Sigmoid colon (tissue), 7 donors: Measurements from ENCODE around the gene PACRG. TPM values are rescaled to one million over a fixed set of nuclear protein-coding genes. Genes with fewer than 3 reads are reported as not detected.

Experiments
- DNase-seq: peaks from one replicate; pipeline ENCODE4 v3.0.0-alpha.2; 2019
- H3K27ac ChIP-seq, 4 donors: fragments of 200-600 bp; sonication (generic); one replicate each; pipeline ENCODE4 v1.5.1; 2016 to 2019; ENCODE audit warnings: mild to moderate bottlenecking in 1 of 4
- H3K27me3 ChIP-seq, 3 donors: fragments of 200-600 bp; sonication (generic); one replicate each; pipeline ENCODE4 v1.5.1; 2019; ENCODE audit warnings: mild to moderate bottlenecking in 1 of 3
- H3K36me3 ChIP-seq, 4 donors: fragments of 200-600 bp; sonication (generic); one replicate each; pipeline ENCODE4 v1.5.1; 2016 to 2019
- H3K4me1 ChIP-seq, 4 donors: fragments of 200-600 bp; sonication (generic); one replicate each; pipeline ENCODE4 v1.5.1; 2017 to 2019
- H3K4me3 ChIP-seq, 4 donors: fragments of 200-600 bp; sonication (generic); one replicate each; pipeline ENCODE4 v1.5.1; 2017 to 2019; ENCODE audit warnings: mild to moderate bottlenecking in 2 of 4, moderate library complexity in 1 of 4
- H3K9me3 ChIP-seq, 4 donors: fragments of 200-600 bp in 3 of 4; sonication (generic) in 3 of 4; one replicate each; pipeline versions ENCODE4 v1.5.1 to v1.6.1; 2013 to 2019
- EP300 ChIP-seq, 4 donors: sonication (generic); formaldehyde crosslinking; IDR thresholded peaks; one replicate each; pipeline ENCODE4 v1.6.1; 2017; ENCODE audit warnings: antibody characterized with exemption in 4 of 4
- POLR2A ChIP-seq, 2 donors: fragments of 450-650 bp; IDR thresholded peaks; one replicate each; pipeline ENCODE4 v1.6.1; 2016; ENCODE audit warnings: antibody characterized with exemption in 2 of 2, mild to moderate bottlenecking in 2 of 2, moderate library complexity in 2 of 2
- POLR2AphosphoS5 ChIP-seq, 4 donors: sonication (generic); formaldehyde crosslinking; IDR thresholded peaks; one replicate each; pipeline ENCODE4 v1.6.1; 2017; ENCODE audit warnings: antibody characterized with exemption in 4 of 4
- WGBS, 2 donors: extraction: QIAGEN DNeasy Blood & Tissue Kit; methylation state at CpG; one replicate each; pipeline ENCODE4 v1.1.7; 2013; 5-methylcytosine and 5-hydroxymethylcytosine counted together
- intact Hi-C: fragments of 100-400 bp; cut with DNase I; formaldehyde crosslinking; loops from one replicate; pipeline ENCODE4 v1.15.1; 2023
- polyA plus RNA-seq, 3 donors: library from polyadenylated mRNA; stranded (reverse); fragments of 200-250 nt; gene quantifications; one replicate each; pipeline ENCODE4 v1.2.3, GENCODE V29; 2013
- total RNA-seq, 4 donors: library from RNA; depleted of rRNA; stranded (reverse); fragments of >200 nt; gene quantifications; one replicate each; pipeline ENCODE4 v1.1.0, GENCODE V29; 2016
- TF ChIP-seq, protein P1 (sequence below), 4 experiments: fragments of 450-650 bp in 3 of 4; fragments of 200-600 bp in 1 of 4; IDR thresholded peaks; one replicate each; pipeline ENCODE4 v1.5.1; 2016 to 2019; ENCODE audit warnings: antibody characterized with exemption in 4 of 4, mild to moderate bottlenecking in 3 of 4, moderate library complexity in 2 of 4
- donor health status: healthy with polysubstance abuse.
- donor health status: Bipolar disorder and iron deficiency.
- donor health status: healthy.

Gene PACRG
- total and polyA plus RNA-seq, 7 donors: 0.12 to 6.9 (median 0.95) TPM; not detected in 2

DNA sequence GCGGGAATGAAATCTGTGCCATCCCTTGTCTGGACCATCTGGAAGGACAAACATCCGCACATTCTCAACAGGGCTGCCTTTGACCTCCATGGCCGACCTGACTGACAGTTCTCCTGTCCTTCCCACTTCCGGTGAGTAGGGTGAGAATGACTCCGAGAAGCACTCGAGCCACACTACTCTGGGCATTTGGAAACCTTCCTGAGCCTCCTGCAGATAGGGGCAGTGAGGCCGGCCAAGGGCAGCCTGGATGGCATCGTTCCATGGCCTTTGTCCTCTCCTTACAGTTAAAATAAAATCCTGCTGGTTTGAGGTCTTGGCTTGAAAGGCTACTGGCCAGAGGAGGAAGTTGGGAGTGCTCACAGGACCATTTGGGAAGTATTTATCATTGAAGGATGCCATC lies 615.8 kb downstream of the PACRG start:
- no peak for DNase-seq
- Histone ChIP-seq H3K36me3 (no peaks in the 10 kb centered on the region), H3K9me3 (no peaks in the 10 kb centered on the region), H3K4me1 (peaks cover 0 to 13% (median 4%) of the 10 kb centered on the region in 4 donors), H3K27me3 (no peaks in the 10 kb centered on the region), H3K27ac (no peak overlapping the region), H3K4me3 (no peak overlapping the region)
- no peak for TF ChIP-seq EP300 (IDR thresholded peaks at IDR 0.05)
- TF ChIP-seq, protein P1, sequence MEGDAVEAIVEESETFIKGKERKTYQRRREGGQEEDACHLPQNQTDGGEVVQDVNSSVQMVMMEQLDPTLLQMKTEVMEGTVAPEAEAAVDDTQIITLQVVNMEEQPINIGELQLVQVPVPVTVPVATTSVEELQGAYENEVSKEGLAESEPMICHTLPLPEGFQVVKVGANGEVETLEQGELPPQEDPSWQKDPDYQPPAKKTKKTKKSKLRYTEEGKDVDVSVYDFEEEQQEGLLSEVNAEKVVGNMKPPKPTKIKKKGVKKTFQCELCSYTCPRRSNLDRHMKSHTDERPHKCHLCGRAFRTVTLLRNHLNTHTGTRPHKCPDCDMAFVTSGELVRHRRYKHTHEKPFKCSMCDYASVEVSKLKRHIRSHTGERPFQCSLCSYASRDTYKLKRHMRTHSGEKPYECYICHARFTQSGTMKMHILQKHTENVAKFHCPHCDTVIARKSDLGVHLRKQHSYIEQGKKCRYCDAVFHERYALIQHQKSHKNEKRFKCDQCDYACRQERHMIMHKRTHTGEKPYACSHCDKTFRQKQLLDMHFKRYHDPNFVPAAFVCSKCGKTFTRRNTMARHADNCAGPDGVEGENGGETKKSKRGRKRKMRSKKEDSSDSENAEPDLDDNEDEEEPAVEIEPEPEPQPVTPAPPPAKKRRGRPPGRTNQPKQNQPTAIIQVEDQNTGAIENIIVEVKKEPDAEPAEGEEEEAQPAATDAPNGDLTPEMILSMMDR (IDR thresholded peaks at IDR 0.05): no peak
- no peak for TF ChIP-seq POLR2AphosphoS5 (IDR thresholded peaks at IDR 0.05)
- TF ChIP-seq POLR2A (IDR thresholded peaks at IDR 0.05): no peak
- intact Hi-C loops: no loop called here
- WGBS, 2 donors: 90 to 93% methylated on average over 8 of the region's 8 CpGs

DNA sequence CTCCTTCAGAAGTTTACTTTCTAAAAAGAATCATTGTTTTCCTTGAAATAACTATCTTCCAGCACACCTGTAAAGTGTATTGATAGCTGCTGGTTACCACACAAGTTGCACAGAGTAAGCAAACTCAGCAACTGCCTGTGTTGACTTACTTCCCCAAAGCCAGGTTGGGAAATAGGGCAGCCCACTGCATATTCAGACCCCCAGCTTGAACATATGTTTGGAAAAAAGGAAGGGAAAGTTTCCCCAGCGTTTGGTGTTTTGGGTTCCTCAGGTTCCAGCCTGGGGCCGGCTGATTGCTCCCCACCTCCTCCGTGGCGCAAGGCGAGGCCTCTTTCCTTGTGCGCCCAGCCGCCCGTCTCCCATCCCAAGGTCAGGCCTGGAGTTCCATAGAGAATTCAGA lies 616.6 kb downstream of the PACRG start:
- peaks cover 0 to 13% (median 4%) of the 10 kb centered on the region in 4 donors for H3K4me1 ChIP-seq
- no peaks in the 10 kb centered on the region for H3K9me3 ChIP-seq
- WGBS, 2 donors: 85 to 86% methylated on average over 8 of the region's 8 CpGs
- intact Hi-C loops: no loop called here
- H3K27me3 ChIP-seq: no peaks in the 10 kb centered on the region
- no peak overlapping the region for H3K27ac ChIP-seq
- H3K4me3 ChIP-seq: no peak overlapping the region
- TF ChIP-seq POLR2AphosphoS5 (IDR thresholded peaks at IDR 0.05) (no peak), POLR2A (IDR thresholded peaks at IDR 0.05) (no peak), EP300 (IDR thresholded peaks at IDR 0.05) (no peak)
- TF ChIP-seq, protein P1 (IDR thresholded peaks at IDR 0.05): no peak
- DNase-seq: no peak
- H3K36me3 ChIP-seq: no peaks in the 10 kb centered on the region

DNA sequence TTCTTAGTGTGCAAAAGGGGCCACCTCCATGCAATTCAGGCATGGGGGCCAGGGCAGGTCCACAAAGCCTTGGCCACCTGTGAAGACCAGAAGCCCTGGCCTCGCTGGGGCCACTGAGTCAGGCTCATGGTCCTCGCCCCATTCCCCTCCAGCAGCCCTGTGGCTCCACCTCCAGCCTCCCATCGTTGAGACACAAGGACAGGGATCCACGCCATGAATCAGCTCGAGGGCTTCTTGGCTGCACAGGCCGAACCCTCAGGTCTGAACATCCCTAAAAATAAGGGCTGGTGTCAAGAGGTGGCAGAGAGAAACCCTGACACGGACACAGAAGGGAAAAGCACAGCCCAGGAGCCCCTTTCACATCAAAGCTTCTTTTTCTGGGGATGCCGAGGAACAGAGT lies 618.2 kb downstream of the PACRG start:
- H3K27me3 ChIP-seq: no peaks in the 10 kb centered on the region
- TF ChIP-seq POLR2AphosphoS5 (IDR thresholded peaks at IDR 0.05) (no peak), POLR2A (IDR thresholded peaks at IDR 0.05) (no peak), EP300 (IDR thresholded peaks at IDR 0.05) (no peak)
- TF ChIP-seq, protein P1 (IDR thresholded peaks at IDR 0.05): no peak
- H3K4me3 ChIP-seq: no peak overlapping the region
- no peaks in the 10 kb centered on the region for H3K36me3 ChIP-seq
- WGBS, 2 donors: 75 to 88% methylated on average over 8 of the region's 8 CpGs
- peak overlapping the region in 3 of 4 donors; percentile 20 to 62 (median 41) for H3K27ac ChIP-seq
- H3K4me1 ChIP-seq: peaks cover 0 to 13% (median 4%) of the 10 kb centered on the region in 4 donors
- no peaks in the 10 kb centered on the region for H3K9me3 ChIP-seq
- intact Hi-C loops: no loop called here
- no peak for DNase-seq

DNA sequence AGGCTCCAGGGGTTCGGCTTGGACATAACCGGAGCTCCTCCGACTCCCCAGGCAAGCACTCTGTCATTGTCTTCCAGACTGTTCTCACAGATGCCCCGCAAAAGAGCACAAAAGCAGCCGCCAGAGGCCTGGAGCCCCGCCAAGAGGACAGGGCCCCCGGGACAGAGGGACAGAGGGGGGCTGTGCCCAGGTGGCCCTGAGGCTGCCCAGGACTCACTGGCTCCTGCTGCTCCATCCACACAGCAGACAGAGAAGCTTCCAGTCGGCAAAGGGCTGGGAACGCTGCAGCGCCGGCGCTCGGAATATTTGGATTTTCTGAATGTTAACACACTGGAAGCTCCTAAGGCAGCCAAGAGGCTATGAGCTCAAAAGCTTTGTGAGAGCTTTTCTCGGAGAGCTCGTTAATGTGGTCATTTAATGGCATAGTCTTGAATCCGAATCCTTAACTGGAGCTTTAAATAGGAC lies 618.8 kb downstream of the PACRG start:
- no peak for DNase-seq
- intact Hi-C loops: no loop called here
- H3K27me3 ChIP-seq: no peaks in the 10 kb centered on the region
- TF ChIP-seq EP300 (IDR thresholded peaks at IDR 0.05) (no peak), POLR2AphosphoS5 (IDR thresholded peaks at IDR 0.05) (no peak), POLR2A (IDR thresholded peaks at IDR 0.05) (no peak)
- TF ChIP-seq, protein P1 (IDR thresholded peaks at IDR 0.05): no peak
- peak overlapping the region; percentile 20 to 62 (median 38) for H3K27ac ChIP-seq
- H3K4me3 ChIP-seq: peak overlapping the region in 2 of 4 donors; percentile 6 to 10
- WGBS, 2 donors: 72 to 82% methylated on average over 16 of the region's 16 CpGs
- no peaks in the 10 kb centered on the region for H3K36me3 ChIP-seq
- H3K4me1 ChIP-seq: peaks cover 0 to 13% (median 4%) of the 10 kb centered on the region in 4 donors
- H3K9me3 ChIP-seq: no peaks in the 10 kb centered on the region

DNA sequence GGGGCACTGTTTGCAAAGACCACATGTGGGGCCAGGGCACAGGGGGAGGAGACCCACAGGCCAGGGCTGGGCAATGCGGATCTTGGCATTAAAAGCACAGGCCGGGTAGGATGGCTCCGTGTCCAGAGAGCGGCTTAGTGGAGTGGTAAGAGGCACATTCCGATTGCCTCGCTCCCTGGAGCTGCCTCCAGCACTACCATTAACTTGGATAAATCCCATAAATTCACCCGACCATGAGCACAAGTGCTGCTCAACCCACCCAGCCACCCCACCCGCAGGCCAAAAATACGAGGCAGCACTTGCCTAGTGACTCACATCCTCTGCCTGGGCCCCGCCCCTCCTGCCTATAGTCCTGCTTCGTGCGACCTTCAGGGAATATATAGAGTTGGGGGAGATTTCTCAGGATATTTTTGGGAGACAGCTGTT lies 619.3 kb downstream of the PACRG start:
- no peak overlapping the region for H3K4me3 ChIP-seq

More for the DNA sequence above, 619.3 kb downstream of the PACRG start:
- TF ChIP-seq, protein P1 (IDR thresholded peaks at IDR 0.05): no peak
- TF ChIP-seq EP300 (IDR thresholded peaks at IDR 0.05): no peak
- no peak for TF ChIP-seq POLR2A (IDR thresholded peaks at IDR 0.05)
- TF ChIP-seq POLR2AphosphoS5 (IDR thresholded peaks at IDR 0.05): no peak
- H3K27me3 ChIP-seq: no peaks in the 10 kb centered on the region
- DNase-seq: no peak
- no peaks in the 10 kb centered on the region for H3K36me3 ChIP-seq
- intact Hi-C loops: no loop called here
- no peaks in the 10 kb centered on the region for H3K9me3 ChIP-seq
- H3K27ac ChIP-seq: peak overlapping the region; percentile 20 to 62 (median 38)
- WGBS, 2 donors: 76 to 79% methylated on average over 12 of the region's 12 CpGs
- peaks cover 0 to 13% (median 4%) of the 10 kb centered on the region in 4 donors for H3K4me1 ChIP-seq
